HCT116 (cell line): ENCODE results near the gene GHRHR. TPM values are rescaled to one million over a fixed set of nuclear protein-coding genes. Genes with fewer than 3 reads are reported as not detected.

Source experiments
- ATAC-seq: fragments of 200-7000 bp; cut with Tn5 transposase; 2 replicates; pipeline ENCODE4 v1.9.1; 2020; ENCODE audit warnings: mild to moderate bottlenecking, moderate library complexity
- BruUV-seq: library from RNA; stranded (reverse); fragments of 400-500 nt; replicated peaks from 2 replicates; lab custom pipeline; 2021; lab: Mats Ljungman, UMichigan
- CTCF ChIA-PET: fragments of 300-600 bp; sonication (Branson Sonifier 250); formaldehyde crosslinking; loops from one replicate; lab custom pipeline; 2021; ENCODE audit warnings: antibody characterized with exemption; lab: Charles Lee
- POLR2A ChIA-PET: fragments of 300-600, 350-600 bp; sonication (Branson Sonifier 250); formaldehyde crosslinking; loops from one replicate; lab custom pipeline; 2021; ENCODE audit warnings: antibody characterized with exemption; lab: Charles Lee
- RAD21 ChIA-PET, 2 experiments: fragments of 300-600 bp; sonication (Branson Sonifier 250); formaldehyde crosslinking; loops; one replicate each; lab custom pipeline; 2023; ENCODE audit warnings: low total read pairs in 2 of 2; ENCODE audit not compliant: uncharacterized antibody in 2 of 2, unreplicated experiment in 2 of 2, low non-redundant PET in 1 of 2; lab: Charles Lee
- DNase-seq: peaks from one replicate; pipeline ENCODE4 v3.0.0-alpha.2; 2010; ENCODE audit warnings: low read depth, low spot score
- H2AFZ ChIP-seq: fragments of 200-600 bp; shearing (Covaris generic), sonication (generic); 2 replicates; pipeline ENCODE4 v1.6.1; 2017; ENCODE audit warnings: low read depth, mixed run types, mixed read lengths, antibody characterized with exemption, low read length; ENCODE audit not compliant: poor library complexity, severe bottlenecking
- H3K27ac ChIP-seq: 2 replicates; pipeline ENCODE4 v1.5.1; 2012; ENCODE audit warnings: low read depth, low read length
- H3K27me3 ChIP-seq: fragments of 200-600 bp; sonication (generic); 2 replicates; pipeline ENCODE4 v1.6.1; 2016; ENCODE audit warnings: mixed run types, low read length, mixed read lengths; ENCODE audit not compliant: insufficient read depth
- H3K36me3 ChIP-seq, 2 experiments: fragments of 200-500 bp in 1 of 2; fragments of 200-600 bp in 1 of 2; sonication (Bioruptor generic) in 1 of 2; sonication (generic) in 1 of 2; 2 replicates each; pipeline versions ENCODE4 v1.5.1 to v1.6.1; 2014 to 2016; ENCODE audit warnings: low read length in 2 of 2, inconsistent platforms in 1 of 2, mixed read lengths in 1 of 2, mixed run types in 1 of 2; ENCODE audit not compliant: insufficient read depth in 2 of 2, control insufficient read depth in 1 of 2
- H3K4me1 ChIP-seq, 2 experiments: fragments of 200-600 bp in 1 of 2; sonication (generic) in 1 of 2; 2 replicates each; pipeline versions ENCODE4 v1.5.1 to v1.6.1; 2012 to 2017; ENCODE audit warnings: low read length in 2 of 2, inconsistent platforms in 1 of 2, mild to moderate bottlenecking in 1 of 2, mixed read lengths in 1 of 2, mixed run types in 1 of 2, moderate library complexity in 1 of 2; ENCODE audit not compliant: insufficient read depth in 2 of 2, control insufficient read depth in 1 of 2
- H3K4me2 ChIP-seq: fragments of 200-600 bp; sonication (generic); 2 replicates; pipeline ENCODE4 v1.6.1; 2017; ENCODE audit warnings: mixed run types, low read length, mixed read lengths
- H3K4me3 ChIP-seq, 2 experiments: fragments of 200-600 bp in 1 of 2; sonication (generic) in 1 of 2; replicated peaks in 1 of 2; 2 replicates each; pipeline ENCODE4 v1.5.1; 2011 to 2016; ENCODE audit warnings: low read length in 2 of 2, control low read depth in 1 of 2, low read depth in 1 of 2, mild to moderate bottlenecking in 1 of 2, mixed read lengths in 1 of 2, mixed run types in 1 of 2
- H3K79me2 ChIP-seq: fragments of 200-600 bp; sonication (generic); 2 replicates; pipeline ENCODE4 v1.6.1; 2017; ENCODE audit warnings: mild to moderate bottlenecking, mixed run types, low read length, moderate library complexity, mixed read lengths; ENCODE audit not compliant: insufficient read depth
- H3K9ac ChIP-seq: fragments of 200-600 bp; sonication (generic); 2 replicates; pipeline ENCODE4 v1.6.1; 2016; ENCODE audit warnings: low read length, mixed read lengths
- H3K9me2 ChIP-seq: fragments of 200-600 bp; sonication (generic), shearing (Covaris generic); 2 replicates; pipeline ENCODE4 v1.6.1; 2017; ENCODE audit warnings: mixed run types, mild to moderate bottlenecking, moderate library complexity; ENCODE audit not compliant: insufficient read depth
- H3K9me3 ChIP-seq, 2 experiments: fragments of 200-500 bp in 1 of 2; fragments of 200-600 bp in 1 of 2; sonication (Bioruptor generic) in 1 of 2; sonication (generic) in 1 of 2; 2 replicates each; pipeline ENCODE4 v1.6.1; 2014 to 2017; ENCODE audit warnings: low read length in 2 of 2, mixed read lengths in 2 of 2, inconsistent platforms in 1 of 2, low read depth in 1 of 2, mild to moderate bottlenecking in 1 of 2, mixed run types in 1 of 2, moderate library complexity in 1 of 2; ENCODE audit not compliant: control insufficient read depth in 1 of 2, insufficient read depth in 1 of 2
- H4K20me1 ChIP-seq: fragments of 200-600 bp; sonication (generic), shearing (Covaris generic); 2 replicates; pipeline ENCODE4 v1.6.1; 2017; ENCODE audit warnings: mixed run types, mild to moderate bottlenecking, moderate library complexity; ENCODE audit not compliant: insufficient read depth
- ATF3 ChIP-seq: IDR thresholded peaks from 2 replicates; pipeline ENCODE4 v1.6.1; 2012
- CBX3 ChIP-seq: IDR thresholded peaks from 2 replicates; pipeline ENCODE4 v1.6.1; 2012; ENCODE audit warnings: low read depth
- CEBPB ChIP-seq: IDR thresholded peaks from 2 replicates; pipeline ENCODE4 v1.6.1; 2012; ENCODE audit warnings: low read depth
- CTCF ChIP-seq, 3 experiments: fragments of 200-600 bp in 1 of 3; sonication (generic) in 1 of 3; IDR thresholded peaks in 2 of 3; conservative IDR thresholded peaks in 1 of 3; 2 replicates each; pipeline ENCODE4 v1.5.1; 2012 to 2017; ENCODE audit warnings: low read depth in 2 of 3, low read length in 2 of 3, antibody characterized with exemption in 1 of 3, borderline replicate concordance in 1 of 3, control low read depth in 1 of 3, mild to moderate bottlenecking in 1 of 3, mixed read lengths in 1 of 3, mixed run types in 1 of 3, moderate library complexity in 1 of 3; ENCODE audit not compliant: insufficient read depth in 1 of 3
- EGR1 ChIP-seq: IDR thresholded peaks from 2 replicates; pipeline ENCODE4 v1.6.1; 2012; ENCODE audit warnings: low read depth
- FOSL1 ChIP-seq: IDR thresholded peaks from 2 replicates; pipeline ENCODE4 v1.6.1; 2012; ENCODE audit warnings: low read depth
- JUND ChIP-seq: IDR thresholded peaks from 2 replicates; pipeline ENCODE4 v1.6.1; 2012
- MAX ChIP-seq: IDR thresholded peaks from 2 replicates; pipeline ENCODE4 v1.6.1; 2012
- POLR2A ChIP-seq: IDR thresholded peaks from 2 replicates; pipeline ENCODE4 v1.7.0; 2011; ENCODE audit warnings: borderline replicate concordance; ENCODE audit not compliant: insufficient read depth, insufficient read length; ENCODE audit errors: extremely low read depth
- SIN3A ChIP-seq: IDR thresholded peaks from 2 replicates; pipeline ENCODE4 v1.6.1; 2012; ENCODE audit warnings: low read depth
- SP1 ChIP-seq: IDR thresholded peaks from 2 replicates; pipeline ENCODE4 v1.6.1; 2012; ENCODE audit warnings: low read depth
- SRF ChIP-seq: IDR thresholded peaks from 2 replicates; pipeline ENCODE4 v1.6.1; 2012; ENCODE audit warnings: low read depth
- TCF7L2 ChIP-seq: IDR thresholded peaks from 2 replicates; pipeline ENCODE4 v1.7.0; 2011; ENCODE audit warnings: borderline replicate concordance, inconsistent platforms; ENCODE audit not compliant: insufficient read depth, insufficient read length; ENCODE audit errors: extremely low read depth
- YY1 ChIP-seq: IDR thresholded peaks from 2 replicates; pipeline ENCODE4 v1.6.1; 2011; ENCODE audit warnings: low read length, low read depth, moderate library complexity, mild to moderate bottlenecking; ENCODE audit not compliant: insufficient replicate concordance; ENCODE audit errors: extremely low read depth
- ZFX ChIP-seq: fragments of 450-650 bp; IDR thresholded peaks from 2 replicates; pipeline ENCODE4 v1.6.1; 2017
- intact Hi-C: fragments of 100-400 bp; cut with micrococcal nuclease; formaldehyde crosslinking; loops from 2 replicates; pipeline ENCODE4 v1.10.0; 2022
- total RNA-seq: library from RNA; stranded (reverse); gene quantifications from one replicate; pipeline ENCODE4 v1.2.1, GENCODE V29; 2021; ENCODE audit not compliant: unreplicated experiment

The GHRHR gene
- total RNA-seq, 1 experiment from 2014 or later = not detected

GRCh38 chr7:30925913-30926312 lies 37.8 kb upstream of the GHRHR start:
- Histone ChIP-seq H2AFZ (no peak overlapping the region), H3K9ac (no peak overlapping the region), H3K4me2 (no peak overlapping the region), H3K79me2 (no peaks in the 10 kb centered on the region), H3K9me2 (no peaks in the 10 kb centered on the region), H3K27me3 (no peaks in the 10 kb centered on the region), H3K4me3 (no peak overlapping the region), H3K27ac (no peak overlapping the region), H4K20me1 (no peaks in the 10 kb centered on the region), H3K9me3 (no peaks in the 10 kb centered on the region; a peak in 1 of 4 replicates), H3K4me1 (peaks cover 6 to 11% of the 10 kb centered on the region in 2 experiments), H3K36me3 (no peaks in the 10 kb centered on the region)
- CTCF ChIA-PET = no interaction called here
- DNase-seq = no peak
- RAD21 ChIA-PET = no interaction called here
- intact Hi-C loops = no loop called here
- no peak for ATAC-seq
- TF ChIP-seq POLR2A (no peak), TCF7L2 (no peak), SIN3A (no peak), EGR1 (no peak), CBX3 (no peak), JUND (no peak), FOSL1 (no peak), ZFX (no peak), CEBPB (no peak), CTCF (IDR thresholded peaks at IDR 0.05 in 2 of 3, conservative IDR thresholded peaks at IDR 0.05 in 1 of 3; ENCODE audit: borderline replicate concordance in 1 of 3, insufficient read depth in 1 of 3, low read depth in 2 of 3, low read length in 2 of 3) (no peak), SRF (no peak), SP1 (no peak), ATF3 (no peak), MAX (no peak), YY1 (no peak)
- POLR2A ChIA-PET = no interaction called here
- no TSS peak for BruUV-seq
